Thyroid gland (tissue), 4 donors: Measurements from ENCODE around the gene HSPD1. TPM values are rescaled to one million over a fixed set of nuclear protein-coding genes. Genes with fewer than 3 reads are reported as not detected.

Source experiments
- DNase-seq, 2 donors: peaks; one replicate each; pipeline ENCODE4 v3.0.0-alpha.2; 2019
- H3K27ac ChIP-seq, 3 donors: fragments of 200-600 bp; sonication (generic); 1 replicate in 2 of 3; 2 replicates in 1 of 3; pipeline ENCODE4 v1.5.1; 2016 to 2019; ENCODE audit warnings: mild to moderate bottlenecking in 1 of 3, moderate library complexity in 1 of 3
- H3K27me3 ChIP-seq: fragments of 200-600 bp; sonication (generic); one replicate; pipeline ENCODE4 v1.5.1; 2019
- H3K36me3 ChIP-seq, 2 donors: fragments of 200-600 bp; sonication (generic); one replicate each; pipeline ENCODE4 v1.5.1; 2016 to 2019
- H3K4me1 ChIP-seq, 2 donors: fragments of 200-600 bp; sonication (generic); one replicate each; pipeline ENCODE4 v1.5.1; 2017 to 2019
- H3K4me3 ChIP-seq, 3 donors: fragments of 200-600 bp; sonication (generic); replicated peaks in 1 of 3; 1 replicate in 2 of 3; 2 replicates in 1 of 3; pipeline ENCODE4 v1.5.1; 2016; ENCODE audit warnings: mild to moderate bottlenecking in 1 of 3
- H3K9me3 ChIP-seq: fragments of 200-600 bp; sonication (generic); one replicate; pipeline ENCODE4 v1.5.1; 2017
- POLR2A ChIP-seq, 2 donors: fragments of 450-650 bp; IDR thresholded peaks; one replicate each; pipeline ENCODE4 v1.6.1; 2017; ENCODE audit warnings: antibody characterized with exemption in 2 of 2, mild to moderate bottlenecking in 2 of 2, moderate library complexity in 1 of 2
- WGBS, 2 donors: methylation state at CpG; one replicate each; pipeline ENCODE4 v1.1.5; 2017; 5-methylcytosine and 5-hydroxymethylcytosine counted together
- intact Hi-C: fragments of 100-400 bp; cut with DNase I; formaldehyde crosslinking; loops from one replicate; pipeline ENCODE4 v1.15.1; 2023
- total RNA-seq, 4 donors: library from RNA; depleted of rRNA; stranded (reverse); fragments of >200 nt; gene quantifications; one replicate each; pipeline ENCODE4 v1.2.3, GENCODE V29; 2016
- TF ChIP-seq, protein P1 (sequence below), 6 experiments: fragments of 200-600 bp in 3 of 6; fragments of 450-650 bp in 3 of 6; sonication (generic) in 3 of 6; IDR thresholded peaks; one replicate each; pipeline ENCODE4 v1.5.1; 2016 to 2019; ENCODE audit warnings: antibody characterized with exemption in 6 of 6, mild to moderate bottlenecking in 2 of 6, inconsistent platforms in 1 of 6, moderate library complexity in 1 of 6

Gene HSPD1
- total RNA-seq, 4 donors from 2014 or later, result 125 to 157 (median 151) TPM

GRCh38 chr2:197504000-197504399, 4.4 kb upstream of the HSPD1 start:
- peaks cover 11 to 13% of the 10 kb centered on the region in 2 donors for H3K4me1 ChIP-seq
- WGBS, 2 donors, result 91 to 100% methylated on average over 2 of the region's 2 CpGs
- intact Hi-C loops, result no loop called here
- H3K27ac ChIP-seq, result no peak overlapping the region
- TF ChIP-seq, protein P1, sequence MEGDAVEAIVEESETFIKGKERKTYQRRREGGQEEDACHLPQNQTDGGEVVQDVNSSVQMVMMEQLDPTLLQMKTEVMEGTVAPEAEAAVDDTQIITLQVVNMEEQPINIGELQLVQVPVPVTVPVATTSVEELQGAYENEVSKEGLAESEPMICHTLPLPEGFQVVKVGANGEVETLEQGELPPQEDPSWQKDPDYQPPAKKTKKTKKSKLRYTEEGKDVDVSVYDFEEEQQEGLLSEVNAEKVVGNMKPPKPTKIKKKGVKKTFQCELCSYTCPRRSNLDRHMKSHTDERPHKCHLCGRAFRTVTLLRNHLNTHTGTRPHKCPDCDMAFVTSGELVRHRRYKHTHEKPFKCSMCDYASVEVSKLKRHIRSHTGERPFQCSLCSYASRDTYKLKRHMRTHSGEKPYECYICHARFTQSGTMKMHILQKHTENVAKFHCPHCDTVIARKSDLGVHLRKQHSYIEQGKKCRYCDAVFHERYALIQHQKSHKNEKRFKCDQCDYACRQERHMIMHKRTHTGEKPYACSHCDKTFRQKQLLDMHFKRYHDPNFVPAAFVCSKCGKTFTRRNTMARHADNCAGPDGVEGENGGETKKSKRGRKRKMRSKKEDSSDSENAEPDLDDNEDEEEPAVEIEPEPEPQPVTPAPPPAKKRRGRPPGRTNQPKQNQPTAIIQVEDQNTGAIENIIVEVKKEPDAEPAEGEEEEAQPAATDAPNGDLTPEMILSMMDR (IDR thresholded peaks at IDR 0.05), result no peak
- TF ChIP-seq POLR2A (IDR thresholded peaks at IDR 0.05), result no peak
- DNase-seq, result no peak
- no peaks in the 10 kb centered on the region for H3K27me3 ChIP-seq
- H3K4me3 ChIP-seq, result no peak overlapping the region
- no peaks in the 10 kb centered on the region for H3K9me3 ChIP-seq
- H3K36me3 ChIP-seq, result peaks cover 8 to 13% of the 10 kb centered on the region in 2 donors

DNA sequence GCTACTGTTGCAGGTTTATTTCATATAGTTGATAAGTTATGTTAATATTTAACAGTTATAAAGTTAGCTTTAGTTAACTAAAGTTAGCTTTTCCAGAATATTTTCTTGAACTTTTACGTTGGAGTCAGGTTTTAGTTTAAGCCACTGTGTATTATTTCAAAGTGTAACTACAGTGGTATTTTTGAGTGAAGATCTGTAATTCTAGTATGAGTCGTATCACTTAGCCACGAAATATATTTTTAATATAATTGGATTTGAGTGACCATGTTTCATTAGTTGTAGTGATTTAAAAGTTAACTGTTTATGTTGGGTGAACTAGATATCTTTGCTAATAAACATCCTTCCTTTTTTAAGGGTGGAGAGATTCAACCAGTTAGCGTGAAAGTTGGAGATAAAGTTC, 3.0 kb upstream of the HSPD1 start:
- Histone ChIP-seq H3K27ac (peak overlapping the region in 1 of 3 donors; percentile 100), H3K9me3 (no peaks in the 10 kb centered on the region), H3K36me3 (peaks cover 8 to 13% of the 10 kb centered on the region in 2 donors), H3K27me3 (no peaks in the 10 kb centered on the region), H3K4me3 (no peak overlapping the region), H3K4me1 (peaks cover 13 to 21% of the 10 kb centered on the region in 2 donors)
- DNase-seq, result no peak
- WGBS, 2 donors, result 84 to 90% methylated on average over 4 of the region's 4 CpGs
- intact Hi-C loops, result no loop called here
- TF ChIP-seq, protein P1 (IDR thresholded peaks at IDR 0.05), result no peak
- TF ChIP-seq POLR2A (IDR thresholded peaks at IDR 0.05), result no peak

DNA sequence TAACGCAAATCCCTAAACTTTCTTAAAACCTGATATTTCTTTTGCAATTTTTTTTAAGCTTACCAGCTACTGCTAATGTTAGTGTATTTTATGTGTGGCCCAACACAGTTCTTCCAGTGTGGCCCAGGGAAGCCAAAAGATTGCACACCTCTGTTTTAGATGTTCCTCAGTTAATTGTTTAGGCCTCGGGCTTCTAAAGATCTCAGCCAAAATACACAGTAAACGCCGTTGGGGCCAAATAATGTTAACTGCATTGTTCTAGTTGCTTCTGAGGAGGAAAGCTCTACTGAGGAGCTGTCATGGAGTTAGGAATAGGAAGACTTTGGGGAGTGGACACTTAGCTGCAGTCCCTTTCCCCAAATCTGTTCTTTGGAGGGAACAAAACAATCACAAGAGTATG, 2.6 kb upstream of the HSPD1 start:
- intact Hi-C loops, result no loop called here
- Histone ChIP-seq H3K4me1 (peaks cover 13 to 25% of the 10 kb centered on the region in 2 donors), H3K36me3 (peaks cover 8 to 13% of the 10 kb centered on the region in 2 donors), H3K4me3 (no peak overlapping the region), H3K27me3 (no peaks in the 10 kb centered on the region), H3K27ac (peak overlapping the region in 1 of 3 donors; percentile 100), H3K9me3 (no peaks in the 10 kb centered on the region)
- TF ChIP-seq, protein P1 (IDR thresholded peaks at IDR 0.05), result no peak
- no peak for TF ChIP-seq POLR2A (IDR thresholded peaks at IDR 0.05)
- 66 to 87% methylated on average over 4 of the region's 4 CpGs for WGBS, 2 donors
- DNase-seq, result no peak

DNA sequence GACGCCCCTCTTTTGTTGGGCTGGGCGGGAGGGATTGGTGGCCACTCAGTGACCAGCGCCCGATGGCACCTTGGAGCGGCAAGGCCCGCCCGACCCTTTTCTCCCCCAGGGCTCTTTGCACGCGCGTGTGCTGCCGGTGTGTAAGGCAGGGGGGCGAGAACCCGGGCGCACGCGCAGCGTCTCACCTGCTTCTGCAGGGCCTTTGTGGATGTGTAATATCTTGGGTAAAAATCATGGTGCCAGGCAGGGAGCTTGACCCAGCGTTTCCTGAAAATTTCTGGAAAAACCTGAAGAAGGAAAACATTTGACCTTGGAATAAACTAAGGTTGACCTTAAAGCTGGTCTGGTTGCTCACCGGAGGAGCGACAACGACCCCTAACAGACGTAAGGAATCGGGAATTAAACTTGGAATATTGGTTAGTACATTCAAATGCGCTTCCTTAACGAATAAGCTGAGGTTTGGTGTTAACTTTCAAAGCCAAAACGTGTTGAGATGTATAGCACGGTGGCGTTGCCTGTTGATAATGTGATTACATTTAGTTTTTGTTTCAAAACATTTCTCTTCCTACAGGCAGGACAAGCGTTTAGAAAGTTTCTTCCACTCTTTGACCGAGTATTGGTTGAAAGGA, 977 bp upstream of the HSPD1 start:
- 0% methylated on average over 21 of the region's 30 CpGs for WGBS, 2 donors
- Histone ChIP-seq H3K9me3 (no peaks in the 10 kb centered on the region), H3K27ac (peak overlapping the region; percentile 88 to 100 (median 100)), H3K36me3 (peaks cover 22 to 25% of the 10 kb centered on the region in 2 donors), H3K27me3 (no peaks in the 10 kb centered on the region), H3K4me3 (peak overlapping the region; percentile 9 to 94 (median 47)), H3K4me1 (peaks cover 13 to 30% of the 10 kb centered on the region in 2 donors)
- TF ChIP-seq POLR2A (IDR thresholded peaks at IDR 0.05), result no peak
- TF ChIP-seq, protein P1 (IDR thresholded peaks at IDR 0.05), result no peak
- intact Hi-C loops, result no loop called here
- no peak for DNase-seq

GRCh38 chr2:197498937-197499593, 575 bp downstream of the HSPD1 start:
- WGBS, 2 donors, result 0 to 1% methylated on average over 22 to 26 of the region's 46 CpGs
- TF ChIP-seq, protein P1 (IDR thresholded peaks at IDR 0.05), result no peak
- TF ChIP-seq POLR2A (IDR thresholded peaks at IDR 0.05), result peak in 1 of 2 donors; percentile 43

More at GRCh38 chr2:197498937-197499593, 575 bp downstream of the HSPD1 start:
- Histone ChIP-seq H3K27ac (peak overlapping the region; percentile 75 to 100 (median 100)), H3K4me1 (peaks cover 13 to 30% of the 10 kb centered on the region in 2 donors), H3K9me3 (no peaks in the 10 kb centered on the region), H3K27me3 (no peaks in the 10 kb centered on the region), H3K36me3 (peaks cover 28 to 34% of the 10 kb centered on the region in 2 donors), H3K4me3 (peak overlapping the region; percentile 83 to 94 (median 84))
- intact Hi-C loops, result no loop called here
- DNase-seq, result peak; percentile 64 to 69
